ENCODE results near the gene RAB9A.
"Not testable (repeated sequence)": the region's sequence is repeated elsewhere in the genome, so short reads cannot be mapped to it uniquely, and the experiment has no call there.

Gene RAB9A

GRCh38 chrX:13676885-13677284 lies 12.0 kb upstream of the RAB9A start:
- Histone ChIP-seq H3K4me2 (ENCODE audit: low read length) (no peak overlapping the region), H3K4me1 (no peaks in the 10 kb centered on the region), H3K9me3 (ENCODE audit: control insufficient read depth, low read length) (no peaks in the 10 kb centered on the region), H2AFZ (no peak overlapping the region), H3K27me3 (ENCODE audit: control insufficient read depth, insufficient read depth, low read length) (no peaks in the 10 kb centered on the region), H3K9ac (no peak overlapping the region), H3K79me2 (no peaks in the 10 kb centered on the region), H3K36me3 (ENCODE audit: control insufficient read depth, insufficient read depth, low read length) (no peaks in the 10 kb centered on the region), H3K4me3 (ENCODE audit: low read depth, low read length) (no peak overlapping the region), H3K27ac (no peak overlapping the region)
- TF ChIP-seq, protein P1, sequence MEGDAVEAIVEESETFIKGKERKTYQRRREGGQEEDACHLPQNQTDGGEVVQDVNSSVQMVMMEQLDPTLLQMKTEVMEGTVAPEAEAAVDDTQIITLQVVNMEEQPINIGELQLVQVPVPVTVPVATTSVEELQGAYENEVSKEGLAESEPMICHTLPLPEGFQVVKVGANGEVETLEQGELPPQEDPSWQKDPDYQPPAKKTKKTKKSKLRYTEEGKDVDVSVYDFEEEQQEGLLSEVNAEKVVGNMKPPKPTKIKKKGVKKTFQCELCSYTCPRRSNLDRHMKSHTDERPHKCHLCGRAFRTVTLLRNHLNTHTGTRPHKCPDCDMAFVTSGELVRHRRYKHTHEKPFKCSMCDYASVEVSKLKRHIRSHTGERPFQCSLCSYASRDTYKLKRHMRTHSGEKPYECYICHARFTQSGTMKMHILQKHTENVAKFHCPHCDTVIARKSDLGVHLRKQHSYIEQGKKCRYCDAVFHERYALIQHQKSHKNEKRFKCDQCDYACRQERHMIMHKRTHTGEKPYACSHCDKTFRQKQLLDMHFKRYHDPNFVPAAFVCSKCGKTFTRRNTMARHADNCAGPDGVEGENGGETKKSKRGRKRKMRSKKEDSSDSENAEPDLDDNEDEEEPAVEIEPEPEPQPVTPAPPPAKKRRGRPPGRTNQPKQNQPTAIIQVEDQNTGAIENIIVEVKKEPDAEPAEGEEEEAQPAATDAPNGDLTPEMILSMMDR (IDR thresholded peaks at IDR 0.05), result no peak

- not testable (repeated sequence) for H3K9ac ChIP-seq; H3K9me3 ChIP-seq (ENCODE audit: control insufficient read depth, low read length); H3K4me2 ChIP-seq (ENCODE audit: low read length); H3K36me3 ChIP-seq (ENCODE audit: control insufficient read depth, insufficient read depth, low read length); H2AFZ ChIP-seq; H3K27ac ChIP-seq; H3K27me3 ChIP-seq (ENCODE audit: control insufficient read depth, insufficient read depth, low read length); H3K79me2 ChIP-seq; H3K4me1 ChIP-seq; H3K4me3 ChIP-seq (ENCODE audit: low read depth, low read length)
Observed at GRCh38 chrX:13679700-13680099, 9.2 kb upstream of the RAB9A start.

GRCh38 chrX:13681595-13681994 lies 7.3 kb upstream of the RAB9A start:
- H3K36me3 ChIP-seq (ENCODE audit: control insufficient read depth, insufficient read depth, low read length), result no peaks in the 10 kb centered on the region
- H3K9ac ChIP-seq, result no peak overlapping the region
- H3K4me3 ChIP-seq (ENCODE audit: low read depth, low read length), result no peak overlapping the region
- H2AFZ ChIP-seq, result no peak overlapping the region
- H3K27ac ChIP-seq, result no peak overlapping the region
- H3K4me2 ChIP-seq (ENCODE audit: low read length), result no peak overlapping the region
- no peaks in the 10 kb centered on the region for H3K9me3 ChIP-seq (ENCODE audit: control insufficient read depth, low read length)
- H3K79me2 ChIP-seq, result no peaks in the 10 kb centered on the region
- TF ChIP-seq, protein P1 (IDR thresholded peaks at IDR 0.05), result no peak
- H3K4me1 ChIP-seq, result no peaks in the 10 kb centered on the region
- no peaks in the 10 kb centered on the region for H3K27me3 ChIP-seq (ENCODE audit: control insufficient read depth, insufficient read depth, low read length)

GRCh38 chrX:13684361-13684760 lies 4.6 kb upstream of the RAB9A start:
- TF ChIP-seq, protein P1 (IDR thresholded peaks at IDR 0.05), result no peak

GRCh38 chrX:13685126-13685763 lies 3.7 kb upstream of the RAB9A start:
- H2AFZ ChIP-seq, result no peak overlapping the region

More at GRCh38 chrX:13684361-13684760, 4.6 kb upstream of the RAB9A start:
- H3K4me3 ChIP-seq (ENCODE audit: low read depth, low read length), result no peak overlapping the region
- no peaks in the 10 kb centered on the region for H3K27me3 ChIP-seq (ENCODE audit: control insufficient read depth, insufficient read depth, low read length)
- H3K4me1 ChIP-seq, result no peaks in the 10 kb centered on the region
- no peaks in the 10 kb centered on the region for H3K79me2 ChIP-seq
- no peak overlapping the region for H3K4me2 ChIP-seq (ENCODE audit: low read length)
- H3K9ac ChIP-seq, result no peak overlapping the region
- H3K9me3 ChIP-seq (ENCODE audit: control insufficient read depth, low read length), result no peaks in the 10 kb centered on the region
- H2AFZ ChIP-seq, result no peak overlapping the region
- H3K27ac ChIP-seq, result no peak overlapping the region
- no peaks in the 10 kb centered on the region for H3K36me3 ChIP-seq (ENCODE audit: control insufficient read depth, insufficient read depth, low read length)

More at GRCh38 chrX:13685126-13685763, 3.7 kb upstream of the RAB9A start:
- Histone ChIP-seq H3K79me2 (no peaks in the 10 kb centered on the region), H3K4me3 (ENCODE audit: low read depth, low read length) (no peak overlapping the region), H3K27ac (no peak overlapping the region), H3K27me3 (ENCODE audit: control insufficient read depth, insufficient read depth, low read length) (no peaks in the 10 kb centered on the region), H3K4me1 (no peaks in the 10 kb centered on the region), H3K36me3 (ENCODE audit: control insufficient read depth, insufficient read depth, low read length) (no peaks in the 10 kb centered on the region), H3K4me2 (ENCODE audit: low read length) (no peak overlapping the region), H3K9me3 (ENCODE audit: control insufficient read depth, low read length) (no peaks in the 10 kb centered on the region), H3K9ac (no peak overlapping the region)
- TF ChIP-seq, protein P1 (IDR thresholded peaks at IDR 0.05), result no peak

Data from parathyroid adenoma (tissue), 2 donors.